Stomach smooth muscle (tissue), 2 donors: ENCODE data around the gene IL6ST.
"Not testable (repeated sequence)": the region's sequence is repeated elsewhere in the genome, so short reads cannot be mapped to it uniquely, and the experiment has no call there.

Source experiments
- H3K27ac ChIP-seq: one replicate; pipeline ENCODE4 v1.7.0; 2013; ENCODE audit warnings: mild to moderate bottlenecking, low read length, inconsistent platforms
- H3K27me3 ChIP-seq, 2 donors: one replicate each; pipeline ENCODE4 v1.7.0; 2013; ENCODE audit warnings: low read length in 2 of 2; ENCODE audit not compliant: insufficient read depth in 2 of 2, control insufficient read depth in 1 of 2
- H3K36me3 ChIP-seq, 2 donors: one replicate each; pipeline ENCODE4 v1.7.0; 2013; ENCODE audit warnings: low read length in 2 of 2; ENCODE audit not compliant: control insufficient read depth in 2 of 2, insufficient read depth in 2 of 2
- H3K4me1 ChIP-seq: one replicate; pipeline ENCODE4 v1.7.0; 2013; ENCODE audit warnings: low read length; ENCODE audit not compliant: control insufficient read depth, insufficient read depth
- H3K4me3 ChIP-seq, 2 donors: one replicate each; pipeline ENCODE4 v1.7.0; 2013; ENCODE audit warnings: low read length in 2 of 2
- H3K9ac ChIP-seq, 2 donors: one replicate each; pipeline ENCODE4 v1.7.0; 2013; ENCODE audit warnings: low read length in 2 of 2, mild to moderate bottlenecking in 1 of 2
- H3K9me3 ChIP-seq, 2 donors: one replicate each; pipeline ENCODE4 v1.7.0; 2013; ENCODE audit warnings: low read length in 2 of 2; ENCODE audit not compliant: control insufficient read depth in 2 of 2
- donor health status: healthy.
- donor health status: Pancreatic carcinoma.

Gene IL6ST

DNA sequence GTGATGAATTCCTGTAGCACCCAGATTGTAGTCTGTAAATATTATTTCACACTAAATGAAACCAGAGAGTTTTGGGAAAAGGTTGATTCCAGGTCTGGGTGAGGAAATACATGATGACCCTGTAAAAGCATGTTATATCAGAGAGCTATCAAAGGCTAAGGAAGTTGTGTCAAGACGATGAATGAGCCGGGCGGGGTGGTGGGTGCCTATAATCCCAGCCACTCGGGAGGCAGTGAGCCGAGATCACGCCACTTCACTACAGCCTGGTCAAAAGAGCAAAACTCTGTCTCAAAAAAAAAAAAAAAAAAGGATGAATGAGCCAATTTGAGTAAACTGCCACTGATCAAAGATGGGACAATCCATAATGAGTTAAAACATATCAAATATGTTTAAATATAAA is 29.2 kb downstream of the IL6ST start:
- Histone ChIP-seq H3K4me1 (no peaks in the 10 kb centered on the region), H3K4me3 (no peak overlapping the region), H3K27ac (no peak overlapping the region), H3K9me3 (no peaks in the 10 kb centered on the region), H3K9ac (no peak overlapping the region), H3K36me3 (peaks cover 7 to 21% of the 10 kb centered on the region in 2 donors), H3K27me3 (no peaks in the 10 kb centered on the region)

DNA sequence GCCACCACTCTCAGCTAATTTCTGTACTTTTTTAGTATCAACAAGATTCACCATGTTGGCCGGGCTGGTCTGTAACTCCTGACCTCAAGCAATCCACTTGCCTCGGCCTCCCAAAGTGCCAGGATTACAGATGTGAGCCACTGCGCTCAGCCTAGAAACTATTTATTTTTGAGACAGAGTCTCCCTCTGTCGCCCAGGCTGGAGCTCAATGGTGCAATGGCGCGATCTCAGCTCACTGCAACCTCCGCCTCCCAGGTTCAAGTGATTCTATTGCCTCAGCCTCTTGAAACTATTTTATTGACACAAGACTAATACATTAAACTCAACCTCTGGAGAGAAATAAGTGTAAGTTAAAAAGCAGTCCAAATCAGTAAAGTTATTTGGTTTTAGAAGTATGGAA is 34.0 kb downstream of the IL6ST start:
- H3K27me3 ChIP-seq = no peaks in the 10 kb centered on the region
- no peaks in the 10 kb centered on the region for H3K4me1 ChIP-seq
- H3K9ac ChIP-seq = no peak overlapping the region
- H3K36me3 ChIP-seq = peaks cover 12 to 19% of the 10 kb centered on the region in 2 donors
- no peak overlapping the region for H3K4me3 ChIP-seq
- no peaks in the 10 kb centered on the region for H3K9me3 ChIP-seq
- no peak overlapping the region for H3K27ac ChIP-seq

DNA sequence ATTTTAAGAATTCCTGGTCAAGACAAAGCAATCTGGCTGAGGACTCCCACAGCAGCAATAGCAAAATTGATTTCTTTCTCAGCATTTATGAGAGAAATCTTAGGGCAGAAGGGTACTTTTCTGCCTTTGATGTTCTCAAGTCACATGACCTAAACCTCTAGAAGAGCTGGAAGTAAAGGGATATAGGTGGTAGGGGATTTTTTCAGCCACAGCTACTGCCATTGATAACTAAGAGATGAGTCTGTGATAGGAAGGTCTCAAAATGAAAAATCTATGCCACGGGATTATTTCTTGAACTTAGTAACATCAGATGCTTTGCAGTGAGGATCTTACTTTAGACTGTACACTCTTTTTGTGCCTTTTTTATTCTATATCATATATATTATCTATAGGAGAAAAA is 35.6 kb downstream of the IL6ST start:
- Histone ChIP-seq H3K4me1 (no peaks in the 10 kb centered on the region), H3K27me3 (no peaks in the 10 kb centered on the region), H3K9ac (no peak overlapping the region), H3K4me3 (no peak overlapping the region), H3K9me3 (no peaks in the 10 kb centered on the region), H3K27ac (no peak overlapping the region), H3K36me3 (peaks cover 22 to 27% of the 10 kb centered on the region in 2 donors)

DNA sequence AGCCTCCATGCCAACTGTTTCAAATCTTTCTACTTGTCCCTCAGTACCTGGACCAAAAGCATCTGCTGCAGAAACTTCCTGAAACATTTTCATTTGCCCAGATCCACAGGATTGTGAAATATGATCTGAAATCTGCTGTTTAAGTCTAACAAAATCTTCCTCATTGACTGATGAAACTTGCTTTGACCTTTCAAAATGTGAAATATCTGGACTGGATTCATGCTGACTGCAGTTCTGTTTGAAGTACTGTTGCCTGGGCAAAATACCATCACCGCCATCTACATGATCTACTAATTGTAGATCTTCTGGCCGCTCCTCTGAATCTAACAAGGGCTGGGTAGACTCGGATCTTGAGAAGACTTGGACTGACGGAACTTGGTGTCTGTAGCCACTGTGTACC is 53.6 kb downstream of the IL6ST start:
- H3K27me3 ChIP-seq, H3K9me3 ChIP-seq, H3K4me3 ChIP-seq, H3K4me1 ChIP-seq, H3K9ac ChIP-seq, H3K27ac ChIP-seq: not testable (repeated sequence)
- H3K36me3 ChIP-seq = peaks cover 18 to 30% of the 10 kb centered on the region in 2 donors

DNA sequence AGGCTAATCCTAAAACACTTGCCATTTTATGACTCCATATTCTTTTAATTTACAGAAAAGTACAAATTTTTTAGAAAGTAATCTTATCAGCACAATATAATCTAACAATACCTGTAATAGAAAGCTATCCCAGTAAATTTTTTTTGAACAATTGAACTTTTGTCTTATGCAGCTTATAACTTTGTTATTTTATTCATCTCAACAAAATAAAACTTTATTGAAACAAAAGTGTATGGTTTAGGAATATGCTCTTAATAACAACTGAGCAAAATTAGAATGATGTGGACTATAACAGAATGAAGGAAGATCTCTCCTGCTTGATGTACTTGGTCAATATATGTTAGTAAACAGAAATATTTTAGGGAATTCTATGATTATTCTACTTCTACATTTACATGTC is 57.2 kb downstream of the IL6ST start:
- H3K36me3 ChIP-seq = peaks cover 17 to 25% of the 10 kb centered on the region in 2 donors
- not testable (repeated sequence) for H3K27ac ChIP-seq, H3K4me3 ChIP-seq, H3K4me1 ChIP-seq, H3K9me3 ChIP-seq, H3K27me3 ChIP-seq, H3K9ac ChIP-seq

DNA sequence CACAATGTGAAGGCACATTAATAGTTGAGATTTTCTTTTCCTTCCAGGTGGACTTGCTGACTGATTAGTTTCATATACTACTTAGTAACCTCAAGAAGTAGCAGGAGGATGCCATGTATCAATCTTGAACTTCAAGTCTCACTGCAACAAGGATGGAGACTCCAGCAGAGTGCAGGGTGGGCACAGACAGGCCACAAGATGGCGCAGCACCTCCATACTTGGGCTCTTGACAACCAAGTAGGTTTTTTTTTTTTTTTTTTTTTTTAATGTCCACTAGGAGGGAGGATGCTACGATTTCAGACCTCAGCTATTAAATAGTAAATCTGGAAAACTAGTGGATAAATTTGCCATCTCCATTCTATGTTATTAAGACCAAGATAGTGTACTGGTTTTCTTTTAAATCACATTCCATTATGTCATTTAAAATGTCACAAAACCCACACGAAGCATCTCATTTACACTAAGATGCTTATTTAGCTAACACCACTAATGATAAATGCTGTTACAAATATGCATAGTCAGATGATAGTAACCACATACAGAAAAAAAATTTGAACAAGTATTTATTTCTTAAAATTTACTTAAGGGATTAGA is 58.6 kb downstream of the IL6ST start:
- Histone ChIP-seq H3K4me3 (no peak overlapping the region), H3K9ac (no peak overlapping the region), H3K36me3 (peaks cover 8 to 18% of the 10 kb centered on the region in 2 donors), H3K27ac (no peak overlapping the region), H3K9me3 (no peaks in the 10 kb centered on the region), H3K27me3 (no peaks in the 10 kb centered on the region), H3K4me1 (no peaks in the 10 kb centered on the region)

DNA sequence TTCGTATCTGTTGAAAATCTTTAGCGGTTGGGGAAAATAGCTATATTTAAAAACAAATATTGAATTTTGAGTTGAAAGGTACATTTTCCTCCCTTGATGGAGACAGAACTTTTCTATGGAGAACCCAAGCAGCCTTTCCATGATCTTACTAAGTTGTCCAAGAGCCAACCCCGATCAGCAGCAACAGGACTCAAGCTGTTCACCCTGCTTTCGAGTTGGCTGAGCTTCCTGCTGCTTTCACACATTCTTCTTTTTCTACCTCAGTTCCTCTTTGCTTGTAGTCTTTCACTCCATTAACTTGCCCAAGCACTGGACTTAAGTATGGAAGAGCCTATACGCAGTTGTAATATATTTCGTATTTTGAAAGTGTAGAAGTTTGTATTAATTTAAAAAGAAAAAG is 59.4 kb downstream of the IL6ST start:
- Histone ChIP-seq H3K4me1 (no peaks in the 10 kb centered on the region), H3K27ac (no peak overlapping the region), H3K9ac (no peak overlapping the region), H3K9me3 (no peaks in the 10 kb centered on the region), H3K36me3 (peaks cover 4 to 15% of the 10 kb centered on the region in 2 donors), H3K4me3 (no peak overlapping the region), H3K27me3 (no peaks in the 10 kb centered on the region)

DNA sequence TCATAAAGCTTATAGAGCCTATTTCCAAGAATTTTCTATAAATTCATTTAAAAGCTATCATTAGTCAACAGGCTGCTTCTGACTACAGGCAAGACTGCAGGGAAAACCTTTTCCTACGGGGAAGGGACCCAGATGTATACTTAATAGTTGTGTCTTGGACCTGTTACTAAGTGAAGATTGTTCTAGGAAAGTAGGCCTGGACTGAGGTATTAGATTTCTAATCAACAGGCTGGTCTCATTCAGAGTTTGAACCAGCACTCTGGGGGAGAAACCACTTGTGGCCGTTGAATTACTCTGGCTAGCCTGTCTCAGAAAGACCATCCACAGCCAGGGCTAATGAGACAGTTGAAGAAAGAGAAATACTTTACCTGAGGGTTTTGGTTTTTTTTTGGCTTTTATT is 60.0 kb downstream of the IL6ST start:
- no peaks in the 10 kb centered on the region for H3K9me3 ChIP-seq
- no peak overlapping the region for H3K4me3 ChIP-seq
- peaks cover 4 to 12% of the 10 kb centered on the region in 2 donors for H3K36me3 ChIP-seq
- H3K9ac ChIP-seq = no peak overlapping the region
- H3K27me3 ChIP-seq = no peaks in the 10 kb centered on the region
- no peaks in the 10 kb centered on the region for H3K4me1 ChIP-seq
- no peak overlapping the region for H3K27ac ChIP-seq

DNA sequence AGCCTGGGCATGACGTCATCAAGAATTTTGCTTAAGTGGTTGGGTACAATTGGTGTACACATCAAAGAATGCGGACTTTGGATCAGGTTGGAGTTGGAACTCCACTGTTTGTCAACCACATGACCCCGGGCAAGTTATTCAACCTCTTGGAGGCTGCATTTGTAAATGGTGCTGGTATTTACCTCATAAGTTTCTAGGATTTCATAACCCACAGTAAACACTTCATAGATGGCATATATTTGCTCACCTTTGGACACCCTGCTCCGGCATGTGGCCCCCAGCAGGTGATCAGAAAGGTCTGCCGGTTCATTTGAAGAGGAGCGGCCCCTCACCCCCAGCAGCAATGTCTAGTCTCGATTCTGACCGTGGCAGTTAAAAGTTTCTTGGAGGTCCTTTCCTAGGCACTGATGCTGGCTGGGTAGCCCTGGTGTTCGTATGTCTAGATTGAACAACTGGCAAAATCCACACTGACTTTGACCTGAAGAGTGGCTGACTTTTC is 60.6 kb downstream of the IL6ST start:
- Histone ChIP-seq H3K4me1 (no peaks in the 10 kb centered on the region), H3K36me3 (peaks cover 2 to 10% of the 10 kb centered on the region in 2 donors), H3K9me3 (no peaks in the 10 kb centered on the region), H3K27ac (no peak overlapping the region), H3K27me3 (no peaks in the 10 kb centered on the region), H3K9ac (no peak overlapping the region), H3K4me3 (no peak overlapping the region)

DNA sequence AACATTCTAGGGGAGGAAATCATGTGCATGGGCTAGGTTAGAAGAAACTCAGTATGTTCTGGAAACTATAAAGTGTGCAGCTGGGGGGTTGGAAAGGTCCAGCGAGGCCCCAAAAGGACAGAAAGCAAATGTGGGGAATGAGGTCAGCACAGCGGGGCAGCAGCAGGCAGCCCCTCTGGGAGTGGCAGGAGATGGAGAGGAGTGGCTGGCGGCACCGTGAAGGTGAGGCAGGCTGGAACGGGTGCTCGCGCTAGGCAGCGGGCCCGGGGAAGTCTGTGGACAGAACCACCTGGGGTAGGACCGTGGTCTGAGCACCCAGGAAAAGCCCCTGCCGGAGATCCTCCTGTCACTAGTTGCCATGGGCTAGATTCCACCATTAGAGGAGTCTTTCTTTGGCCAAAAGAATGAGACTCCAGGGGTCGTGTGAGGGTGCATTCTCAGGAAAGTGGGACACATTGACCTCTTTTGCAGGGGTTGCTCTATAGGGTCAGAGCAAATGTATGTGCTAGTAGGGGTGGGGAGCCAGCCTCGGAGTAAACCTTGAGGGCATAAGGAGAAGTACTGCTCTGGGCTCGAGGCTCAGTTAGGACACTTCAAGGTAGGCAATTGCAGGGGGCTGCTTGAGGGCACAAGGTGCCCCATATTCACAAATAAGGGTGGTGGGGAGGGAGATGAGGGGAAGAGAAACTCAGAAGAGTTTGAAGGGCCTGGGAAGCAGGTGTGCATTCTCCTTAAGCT is 61.2 kb downstream of the IL6ST start:
- no peaks in the 10 kb centered on the region for H3K9me3 ChIP-seq
- no peaks in the 10 kb centered on the region for H3K27me3 ChIP-seq
- H3K27ac ChIP-seq = no peak overlapping the region
- H3K4me1 ChIP-seq = no peaks in the 10 kb centered on the region
- H3K9ac ChIP-seq = no peak overlapping the region
- no peak overlapping the region for H3K4me3 ChIP-seq
- peaks cover 2 to 4% of the 10 kb centered on the region in 2 donors for H3K36me3 ChIP-seq

DNA sequence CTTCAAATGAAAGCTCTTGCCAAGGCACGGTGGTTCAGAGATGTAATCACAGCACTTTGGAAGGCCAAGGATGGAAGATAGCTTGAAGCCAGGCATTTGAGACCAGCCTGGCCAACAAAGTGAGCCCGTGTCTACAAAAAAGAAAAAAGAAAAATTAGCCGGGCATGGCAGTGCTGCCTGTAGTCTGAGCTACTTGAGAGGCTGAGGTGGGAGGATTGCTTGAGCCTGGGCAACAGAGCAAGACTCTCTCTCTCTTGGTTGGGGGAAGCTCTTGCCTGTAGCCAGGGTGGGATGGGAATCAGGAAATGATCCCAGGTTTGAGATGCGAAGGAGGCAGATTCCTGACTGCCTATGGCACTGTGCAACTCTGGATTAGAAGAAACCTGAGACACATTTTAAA is 62.1 kb downstream of the IL6ST start:
- Histone ChIP-seq H3K4me1 (no peaks in the 10 kb centered on the region), H3K4me3 (no peak overlapping the region), H3K27ac (no peak overlapping the region), H3K36me3 (no peaks in the 10 kb centered on the region), H3K9me3 (no peaks in the 10 kb centered on the region), H3K9ac (no peak overlapping the region), H3K27me3 (no peaks in the 10 kb centered on the region)
